Measurements from ENCODE around the gene PCBP3. TPM values are rescaled to one million over a fixed set of nuclear protein-coding genes. Genes with fewer than 3 reads are reported as not detected.
"Not testable (repeated sequence)": the region's sequence is repeated elsewhere in the genome, so short reads cannot be mapped to it uniquely, and the experiment has no call there.

PCBP3 gene
- total RNA-seq, 2 experiments from 2014 or later: 0.66 to 1.3 TPM

DNA sequence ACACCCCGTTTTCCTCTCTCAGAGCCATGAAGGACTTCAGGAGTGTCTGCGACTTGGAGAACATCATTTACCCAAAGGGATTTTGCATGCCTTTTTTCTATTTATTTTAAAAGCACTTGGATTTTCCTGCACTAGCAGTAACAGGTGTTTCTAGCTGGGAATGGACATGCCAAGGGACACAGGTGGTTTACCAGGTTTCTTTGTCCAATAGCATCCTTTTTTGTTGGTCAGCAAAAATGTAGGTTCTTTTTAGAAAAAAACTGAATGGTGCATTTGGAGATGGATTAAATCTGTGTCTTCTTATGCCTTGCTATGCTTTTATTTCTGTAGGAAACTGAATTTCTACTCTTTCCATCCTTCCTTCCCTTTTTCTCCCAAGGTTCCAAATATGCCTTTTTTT, 205.3 kb downstream of the PCBP3 start:
- DNase-seq: no peak
- H3K36me3 Mint-ChIP-seq: no peaks in the 10 kb centered on the region
- peaks cover 5% of the 10 kb centered on the region for H3K4me1 Mint-ChIP-seq
- H3K27ac Mint-ChIP-seq: no peak overlapping the region
- no peak overlapping the region for H3K4me3 Mint-ChIP-seq
- peaks cover 7% of the 10 kb centered on the region for H3K27me3 Mint-ChIP-seq
- H3K9me3 Mint-ChIP-seq: no peaks in the 10 kb centered on the region

DNA sequence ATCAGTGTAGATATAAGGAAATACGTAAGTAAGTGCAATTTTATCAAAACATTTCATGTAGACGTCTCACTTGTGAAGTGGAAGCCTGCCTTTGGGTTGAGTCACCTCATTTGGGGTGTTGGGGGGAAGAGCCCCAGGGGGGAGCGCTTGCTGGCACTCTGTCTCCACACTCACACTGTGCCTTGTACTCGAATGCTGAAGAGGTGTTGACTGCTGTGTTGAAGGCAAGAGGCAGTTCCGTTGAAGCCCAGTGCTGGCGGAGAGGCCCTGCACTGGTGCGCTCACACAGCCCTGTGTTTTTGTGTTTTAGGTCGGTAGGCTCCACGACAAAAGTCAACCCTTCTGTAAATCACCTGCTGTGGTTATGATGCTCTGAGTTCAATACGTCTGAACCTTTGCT, 206.1 kb downstream of the PCBP3 start:
- no peaks in the 10 kb centered on the region for H3K36me3 Mint-ChIP-seq
- no peak overlapping the region for H3K4me3 Mint-ChIP-seq

DNA sequence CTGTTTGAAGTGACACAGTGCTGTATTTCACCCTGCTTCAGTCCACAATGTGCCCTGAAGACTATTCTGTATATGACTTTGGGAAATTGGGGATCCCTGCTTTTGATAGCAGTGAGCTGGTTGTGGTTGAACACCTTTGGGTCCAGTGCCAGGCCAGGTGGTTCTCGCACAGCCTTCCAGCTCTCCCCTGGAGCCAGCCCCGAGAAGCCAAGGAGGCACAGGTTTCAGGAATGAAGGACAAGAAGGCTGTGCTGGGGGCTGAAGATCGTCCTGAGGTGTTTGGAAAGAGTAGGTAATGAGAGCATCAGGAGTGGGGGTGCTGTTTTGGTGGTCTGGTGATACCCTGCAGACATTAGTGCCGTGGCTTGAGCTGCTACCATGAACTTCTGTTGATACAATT, 206.7 kb downstream of the PCBP3 start:
- no peak overlapping the region for H3K4me3 Mint-ChIP-seq

More for the DNA sequence above, 206.1 kb downstream of the PCBP3 start:
- no peaks in the 10 kb centered on the region for H3K9me3 Mint-ChIP-seq
- H3K27ac Mint-ChIP-seq: no peak overlapping the region
- peaks cover 5% of the 10 kb centered on the region for H3K4me1 Mint-ChIP-seq
- peaks cover 8% of the 10 kb centered on the region for H3K27me3 Mint-ChIP-seq
- no peak for DNase-seq

DNA sequence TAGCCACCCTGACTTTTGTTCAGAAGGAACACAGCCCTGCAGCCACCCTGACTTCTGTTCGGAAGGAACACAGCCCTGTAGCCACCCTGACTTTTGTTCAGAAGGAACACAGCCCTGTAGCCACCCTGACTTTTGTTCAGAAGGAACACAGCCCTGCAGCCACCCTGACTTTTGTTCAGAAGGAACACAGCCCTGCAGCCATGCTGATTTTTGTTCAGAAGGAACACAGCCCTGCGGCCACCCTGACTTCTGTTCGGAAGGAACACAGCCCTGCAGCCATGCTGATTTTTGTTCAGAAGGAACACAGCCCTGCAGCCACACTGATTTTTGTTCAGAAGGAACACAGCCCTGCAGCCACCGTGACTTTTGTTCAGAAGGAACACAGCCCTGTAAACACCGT, 208.9 kb downstream of the PCBP3 start:
- H3K27me3 Mint-ChIP-seq, H3K4me3 Mint-ChIP-seq, H3K4me1 Mint-ChIP-seq, DNase-seq, H3K27ac Mint-ChIP-seq, H3K9me3 Mint-ChIP-seq, H3K36me3 Mint-ChIP-seq: not testable (repeated sequence)

More for the DNA sequence above, 206.7 kb downstream of the PCBP3 start:
- H3K27me3 Mint-ChIP-seq: peaks cover 8% of the 10 kb centered on the region
- H3K36me3 Mint-ChIP-seq: no peaks in the 10 kb centered on the region
- no peaks in the 10 kb centered on the region for H3K9me3 Mint-ChIP-seq
- no peak overlapping the region for H3K27ac Mint-ChIP-seq
- no peak for DNase-seq
- peaks cover 3% of the 10 kb centered on the region for H3K4me1 Mint-ChIP-seq

DNA sequence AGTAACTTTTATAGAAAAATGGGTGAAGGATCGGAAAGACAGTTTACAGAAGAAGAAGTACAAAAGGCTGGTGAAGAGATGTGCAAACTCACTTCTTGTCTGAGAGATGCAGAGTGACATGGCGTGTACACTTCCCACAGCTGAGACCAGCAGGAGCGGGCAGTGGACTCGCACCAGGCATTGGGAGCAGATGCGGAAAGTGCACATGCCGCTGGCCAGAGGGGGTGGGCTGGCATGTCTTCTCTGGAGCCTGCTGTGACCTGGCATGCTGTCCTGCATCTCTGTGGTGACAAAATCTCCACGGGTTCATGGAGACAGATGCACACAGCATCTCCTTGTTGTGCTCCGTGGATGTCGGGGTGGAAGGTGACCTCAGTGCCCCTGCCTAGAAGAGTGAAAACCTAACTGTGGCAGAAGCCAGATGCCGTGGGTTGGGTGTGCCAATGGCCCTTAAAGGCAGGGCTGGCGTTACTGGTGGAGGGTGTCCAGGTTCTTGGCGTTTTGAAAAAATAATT, 209.4 kb downstream of the PCBP3 start:
- DNase-seq: no peak
- H3K4me3 Mint-ChIP-seq: no peak overlapping the region
- H3K9me3 Mint-ChIP-seq: no peaks in the 10 kb centered on the region
- H3K4me1 Mint-ChIP-seq: no peaks in the 10 kb centered on the region
- H3K27ac Mint-ChIP-seq: no peak overlapping the region
- H3K27me3 Mint-ChIP-seq: peaks cover 8% of the 10 kb centered on the region
- no peaks in the 10 kb centered on the region for H3K36me3 Mint-ChIP-seq

DNA sequence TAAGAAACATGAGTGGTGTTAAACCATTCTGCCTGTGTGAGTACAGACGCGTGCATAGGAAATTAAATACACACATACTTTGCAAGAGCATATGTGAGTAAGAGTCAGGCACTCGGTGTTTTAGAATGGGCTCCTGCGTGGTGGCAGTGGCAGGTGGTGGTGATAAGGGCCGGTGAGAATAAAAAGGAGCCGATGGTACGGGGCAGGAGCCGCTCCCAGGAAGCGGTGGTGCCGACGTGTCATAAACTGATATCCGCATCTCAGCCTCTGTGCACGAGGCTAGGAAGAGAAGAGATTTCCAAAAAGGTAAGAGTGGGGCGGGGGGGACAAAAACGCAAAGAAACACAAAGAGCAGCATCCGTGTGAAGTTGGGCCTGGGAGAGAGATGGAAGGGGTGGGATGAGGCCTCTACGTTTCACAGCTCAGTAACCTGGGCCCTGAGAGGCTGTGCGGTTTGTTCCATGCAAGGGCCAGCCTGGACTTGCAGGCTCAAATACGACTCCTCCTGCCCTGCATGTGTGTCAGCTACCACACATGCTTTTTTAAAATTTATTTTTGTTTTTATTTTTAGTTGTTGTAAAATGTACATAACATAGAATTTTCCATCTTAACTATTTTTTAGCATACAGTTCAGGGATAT, 210.3 kb downstream of the PCBP3 start:
- DNase-seq: no peak
- H3K4me3 Mint-ChIP-seq: no peak overlapping the region
- H3K27ac Mint-ChIP-seq: no peak overlapping the region
- H3K9me3 Mint-ChIP-seq: no peaks in the 10 kb centered on the region
- H3K27me3 Mint-ChIP-seq: peaks cover 8% of the 10 kb centered on the region
- H3K4me1 Mint-ChIP-seq: peaks cover 1% of the 10 kb centered on the region
- H3K36me3 Mint-ChIP-seq: no peaks in the 10 kb centered on the region

DNA sequence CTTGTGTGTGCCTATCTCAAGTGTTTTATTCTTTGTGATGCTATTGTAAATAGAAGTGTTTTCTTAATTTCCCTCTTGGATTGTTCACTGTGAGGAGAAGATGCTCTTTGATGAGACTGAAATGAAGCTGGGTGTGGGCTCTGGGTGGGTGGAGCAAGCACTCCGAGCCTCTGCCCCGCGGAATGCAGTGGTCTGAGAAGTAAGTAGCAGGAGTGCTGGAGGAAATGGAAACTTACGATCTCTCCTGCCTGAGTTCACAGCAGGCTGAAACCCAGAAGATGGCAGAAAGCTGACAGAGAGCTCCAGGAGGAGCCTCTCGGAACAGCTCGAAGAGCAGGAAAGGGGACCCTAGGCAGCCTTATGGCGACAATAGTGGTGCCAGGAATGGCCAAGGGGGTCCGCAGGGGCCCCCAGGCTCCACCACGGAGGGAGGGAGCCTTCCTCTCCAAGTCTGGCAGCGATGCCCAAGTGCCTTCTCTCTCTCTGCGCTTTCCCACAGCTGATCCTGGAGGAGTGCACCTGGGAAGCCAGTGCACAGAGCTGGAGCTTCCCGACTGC, 211.2 kb downstream of the PCBP3 start:
- Mint-ChIP-seq H3K27ac (no peak overlapping the region), H3K4me1 (peaks cover 1% of the 10 kb centered on the region), H3K27me3 (peaks cover 8% of the 10 kb centered on the region), H3K36me3 (no peaks in the 10 kb centered on the region), H3K4me3 (no peak overlapping the region), H3K9me3 (no peaks in the 10 kb centered on the region)
- DNase-seq: no peak

DNA sequence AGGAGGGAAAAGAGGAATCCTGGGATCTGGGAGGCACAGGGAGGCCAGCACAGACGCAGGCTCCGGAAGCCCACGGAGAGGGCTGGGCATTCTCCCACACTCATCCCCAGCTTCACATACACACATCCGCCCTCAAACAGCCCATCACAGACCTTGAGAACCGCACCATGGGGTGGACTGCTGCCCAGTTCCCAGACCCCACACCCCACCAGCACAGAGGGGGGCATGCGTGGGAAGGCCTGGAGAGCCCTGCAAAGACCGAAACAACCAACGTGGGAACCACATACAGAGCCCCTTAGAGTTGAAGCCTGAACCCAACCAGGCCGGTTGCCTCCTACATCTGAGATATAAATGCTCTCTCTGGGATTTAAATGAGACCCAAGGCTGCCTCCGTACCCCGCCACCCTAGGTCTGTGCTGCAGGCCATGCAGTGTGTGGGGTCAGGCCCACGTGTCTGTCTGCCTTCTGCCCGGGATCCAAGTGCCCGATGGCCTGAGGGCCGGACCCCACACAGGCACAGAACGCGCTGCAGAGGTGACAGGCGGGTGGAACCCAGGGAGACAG, 211.8 kb downstream of the PCBP3 start:
- Mint-ChIP-seq H3K4me1 (peaks cover 1% of the 10 kb centered on the region), H3K27me3 (peaks cover 8% of the 10 kb centered on the region), H3K9me3 (no peaks in the 10 kb centered on the region), H3K27ac (no peak overlapping the region), H3K4me3 (no peak overlapping the region), H3K36me3 (no peaks in the 10 kb centered on the region)
- no peak for DNase-seq

DNA sequence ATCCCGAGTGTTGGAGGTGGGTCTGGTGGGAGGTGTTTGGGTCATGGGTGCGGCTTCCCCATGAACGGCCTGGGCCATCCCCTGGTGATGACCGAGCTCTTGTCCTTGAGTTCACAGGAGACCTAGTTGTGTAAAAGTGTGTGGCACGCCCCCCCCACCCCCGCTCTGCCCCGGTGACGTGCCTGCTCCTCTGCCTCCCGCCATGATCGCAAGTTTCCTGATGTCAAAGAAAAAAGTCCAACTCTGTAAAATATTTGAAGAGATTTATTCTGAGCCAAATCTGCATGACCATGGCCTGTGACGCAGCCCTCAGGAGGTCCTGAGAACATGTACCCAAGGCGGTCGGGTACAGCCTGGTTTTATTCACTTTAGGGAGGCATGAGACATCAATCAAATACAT, 212.9 kb downstream of the PCBP3 start:
- Mint-ChIP-seq H3K9me3 (no peaks in the 10 kb centered on the region), H3K4me1 (peaks cover 1% of the 10 kb centered on the region), H3K27me3 (peaks cover 5% of the 10 kb centered on the region), H3K4me3 (no peak overlapping the region), H3K36me3 (no peaks in the 10 kb centered on the region), H3K27ac (no peak overlapping the region)
- DNase-seq: no peak

DNA sequence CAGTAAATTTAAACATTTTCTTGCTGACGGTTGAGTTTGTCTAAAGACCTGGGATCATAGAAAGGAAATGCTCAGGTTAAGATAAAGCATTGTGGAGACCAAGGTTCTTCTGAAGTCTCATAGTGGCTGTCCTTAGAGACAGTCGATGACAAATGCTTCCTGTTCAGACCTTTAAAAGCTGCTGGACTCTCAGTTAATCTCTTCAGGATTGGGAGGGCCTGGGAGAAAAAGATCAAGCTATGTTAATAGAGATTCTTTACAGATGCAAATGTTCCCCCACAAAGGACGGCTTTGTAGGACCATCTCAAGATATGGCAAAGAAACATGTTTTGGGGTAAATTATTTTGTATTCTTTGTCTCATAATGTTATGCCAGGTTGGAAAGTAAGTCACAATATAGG, 213.4 kb downstream of the PCBP3 start:
- Mint-ChIP-seq H3K36me3 (no peaks in the 10 kb centered on the region), H3K4me3 (no peak overlapping the region), H3K9me3 (no peaks in the 10 kb centered on the region), H3K4me1 (peaks cover 1% of the 10 kb centered on the region), H3K27me3 (peaks cover 5% of the 10 kb centered on the region), H3K27ac (no peak overlapping the region)
- DNase-seq: no peak

DNA sequence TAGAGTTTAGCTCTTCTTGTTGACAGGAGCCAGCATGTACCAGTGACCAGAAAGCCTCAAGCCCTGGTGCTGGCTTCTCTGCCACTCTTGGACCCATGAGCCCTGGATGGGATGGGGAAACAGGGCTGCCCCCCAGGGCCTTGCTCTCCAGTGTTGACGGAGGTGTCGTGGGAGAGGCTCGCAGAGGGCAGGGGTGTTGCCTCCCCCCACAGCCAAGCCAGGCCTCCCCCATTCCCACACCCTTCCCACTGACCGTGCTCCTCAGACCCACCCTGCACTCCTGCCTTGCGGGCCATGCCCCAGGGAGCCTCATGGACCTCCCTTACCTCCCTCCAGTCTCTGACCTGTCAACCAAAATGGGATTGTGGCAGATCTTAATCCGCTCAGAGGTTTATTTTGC, 214.2 kb downstream of the PCBP3 start:
- H3K27ac Mint-ChIP-seq: no peak overlapping the region
- H3K4me3 Mint-ChIP-seq: no peak overlapping the region
- H3K9me3 Mint-ChIP-seq: no peaks in the 10 kb centered on the region
- no peaks in the 10 kb centered on the region for H3K36me3 Mint-ChIP-seq
- H3K4me1 Mint-ChIP-seq: peaks cover 1% of the 10 kb centered on the region
- DNase-seq: no peak
- H3K27me3 Mint-ChIP-seq: peaks cover 5% of the 10 kb centered on the region

DNA sequence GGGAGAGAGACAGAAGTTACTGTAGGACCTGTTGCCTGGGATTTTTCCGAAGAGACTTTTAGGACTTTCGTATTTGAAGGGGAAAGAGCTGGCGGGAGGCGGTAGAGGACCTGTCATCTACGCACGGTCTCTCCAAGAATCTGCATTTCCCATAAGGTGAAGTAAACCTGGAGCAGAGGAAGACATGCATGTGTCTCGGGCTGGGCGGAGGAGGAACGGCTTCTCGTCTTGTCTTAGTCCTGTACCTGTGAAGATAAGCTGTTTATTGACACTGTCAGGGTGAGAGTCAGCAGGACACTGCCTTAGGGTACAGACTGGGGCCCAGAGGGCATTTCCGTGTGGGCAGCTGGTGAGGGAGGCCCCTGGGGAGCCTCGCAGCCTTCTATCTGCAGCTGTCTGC, 214.7 kb downstream of the PCBP3 start:
- Mint-ChIP-seq H3K4me1 (peaks cover 1% of the 10 kb centered on the region), H3K9me3 (no peaks in the 10 kb centered on the region), H3K4me3 (no peak overlapping the region), H3K27me3 (peaks cover 5% of the 10 kb centered on the region), H3K27ac (no peak overlapping the region), H3K36me3 (no peaks in the 10 kb centered on the region)
- DNase-seq: no peak

DNA sequence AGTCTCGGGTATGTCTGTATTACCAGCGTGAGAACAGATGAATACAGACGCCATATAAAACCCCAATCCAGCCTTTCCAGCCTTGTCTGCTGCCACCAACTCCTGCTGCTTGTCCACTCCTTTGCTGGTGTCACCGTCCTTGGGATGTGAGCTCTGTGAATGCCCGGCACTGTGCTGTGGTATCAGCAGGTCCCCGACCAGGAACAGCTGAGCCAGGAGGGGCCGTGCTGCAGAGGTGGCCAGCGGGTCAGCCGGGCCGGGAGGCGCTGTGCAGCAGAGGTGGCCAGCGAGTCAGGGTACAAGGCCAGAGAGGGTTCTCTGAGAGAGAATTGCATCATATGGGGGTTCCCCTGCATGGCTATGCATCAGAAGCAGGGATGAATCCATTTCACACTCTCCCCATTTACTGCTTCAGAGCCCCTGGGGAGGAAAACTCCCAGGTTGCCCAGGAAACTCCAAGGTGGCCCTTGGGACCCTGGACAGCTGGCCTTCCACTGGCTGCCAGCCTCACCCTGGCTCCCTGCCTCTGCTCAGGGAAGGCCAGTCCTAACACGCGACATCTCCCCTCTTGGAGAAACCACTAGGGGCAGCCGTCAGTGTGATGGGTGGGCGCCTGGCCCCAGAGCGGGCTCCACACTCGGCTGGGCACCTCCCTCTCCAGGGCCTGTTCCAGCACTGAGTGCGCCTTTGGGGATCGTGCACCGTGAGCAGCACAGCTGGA, 215.7 kb downstream of the PCBP3 start:
- no peaks in the 10 kb centered on the region for H3K27me3 Mint-ChIP-seq
- H3K4me3 Mint-ChIP-seq: no peak overlapping the region
- no peaks in the 10 kb centered on the region for H3K36me3 Mint-ChIP-seq
- DNase-seq: no peak
- peaks cover 1% of the 10 kb centered on the region for H3K4me1 Mint-ChIP-seq
- H3K9me3 Mint-ChIP-seq: no peaks in the 10 kb centered on the region
- H3K27ac Mint-ChIP-seq: peak overlapping the region; percentile 16

DNA sequence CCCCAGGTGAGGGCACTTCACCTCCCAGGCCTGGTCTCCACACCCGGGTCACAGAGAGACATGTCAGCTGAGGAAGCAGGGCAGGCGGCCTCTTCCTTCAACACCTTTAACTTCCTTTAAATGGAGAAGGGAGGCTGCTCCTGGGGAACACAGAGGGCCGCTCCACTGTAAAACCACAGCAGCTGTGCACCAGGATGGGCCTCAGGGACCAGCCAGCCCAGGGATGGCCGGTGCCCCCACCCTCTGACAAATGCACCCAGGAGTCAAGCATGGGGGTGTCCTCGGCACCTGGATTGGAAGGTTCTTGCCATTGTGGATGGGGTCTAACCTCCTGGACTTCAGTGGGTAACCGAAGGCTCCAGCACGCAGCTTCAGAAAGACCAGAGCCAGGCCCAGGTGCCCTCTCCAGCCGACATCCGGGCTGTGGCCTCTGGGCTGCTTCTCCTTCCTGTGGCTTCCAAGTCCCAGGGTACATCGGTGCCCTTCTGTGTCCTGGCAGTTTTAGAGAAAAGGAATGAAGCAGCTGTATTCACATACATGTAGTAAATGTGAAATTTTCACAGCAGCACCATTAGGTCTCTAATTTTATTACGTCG, 216.3 kb downstream of the PCBP3 start:
- Mint-ChIP-seq H3K4me1 (peaks cover 1% of the 10 kb centered on the region), H3K36me3 (no peaks in the 10 kb centered on the region), H3K27ac (peak overlapping the region; percentile 16), H3K4me3 (no peak overlapping the region), H3K27me3 (no peaks in the 10 kb centered on the region), H3K9me3 (no peaks in the 10 kb centered on the region)
- DNase-seq: no peak

DNA sequence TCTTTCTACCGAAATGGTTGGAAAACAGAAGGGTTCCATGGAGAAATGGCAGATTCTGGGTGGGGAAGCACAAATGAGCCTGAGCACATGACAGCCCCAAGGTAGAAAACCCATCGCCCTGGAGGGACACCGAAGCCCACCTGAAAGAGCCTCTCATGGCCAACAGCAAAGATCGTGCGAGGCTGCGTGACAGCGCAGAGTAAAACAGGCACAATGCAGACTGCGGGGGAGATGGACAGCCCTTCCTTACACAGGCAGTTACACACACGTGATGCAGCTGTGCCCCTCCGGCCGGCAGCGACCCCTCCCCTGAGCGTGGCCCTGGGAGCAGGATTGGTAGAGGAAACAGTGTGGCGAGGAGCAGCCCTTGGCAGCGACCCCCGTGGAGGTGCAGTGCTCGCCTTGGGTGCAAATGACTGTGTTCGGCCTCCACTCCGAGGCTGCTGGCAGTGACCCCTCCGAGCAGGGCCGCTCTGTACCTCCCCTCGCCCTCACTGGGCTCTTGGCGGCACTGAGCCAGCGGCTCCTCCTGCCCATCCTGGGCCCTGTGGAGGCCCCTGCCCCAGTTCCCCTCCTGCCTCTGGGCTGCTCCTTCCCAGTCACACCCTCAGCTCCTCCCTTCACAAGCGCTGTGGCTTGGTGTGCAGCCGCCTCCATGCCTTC, 217.1 kb downstream of the PCBP3 start:
- Mint-ChIP-seq H3K27ac (no peak overlapping the region), H3K9me3 (no peaks in the 10 kb centered on the region), H3K4me1 (peaks cover 1% of the 10 kb centered on the region), H3K27me3 (no peaks in the 10 kb centered on the region), H3K36me3 (no peaks in the 10 kb centered on the region), H3K4me3 (no peak overlapping the region)
- no peak for DNase-seq

Data from activated naive CD8-positive, alpha-beta T cell treated with anti-CD3 and anti-CD28 coated beads for 36 hours (primary cell).